Astrocyte (in vitro differentiated cells and primary cell): ENCODE data around the gene SEL1L.

Source experiments
- CTCF ChIP-seq: IDR thresholded peaks from 2 replicates; pipeline ENCODE4 v1.5.1; 2011; ENCODE audit warnings: low read depth, mild to moderate bottlenecking, inconsistent platforms, low read length, moderate library complexity; ENCODE audit not compliant: insufficient read depth
- EZH2 ChIP-seq: IDR thresholded peaks from 2 replicates; pipeline ENCODE4 v1.6.1; 2012; ENCODE audit warnings: mild to moderate bottlenecking, low read length, inconsistent platforms; ENCODE audit not compliant: insufficient read depth

- TF ChIP-seq CTCF (no peak), EZH2 (no peak)
Observed at GRCh38 chr14:81450100-81450531, 83.5 kb downstream of the SEL1L start.
